ENCODE measurements around the gene REXO5. TPM values are rescaled to one million over a fixed set of nuclear protein-coding genes. Genes with fewer than 3 reads are reported as not detected.
A peak's percentile ranks its signal among the peaks of the same experiment; 100 is the strongest.

Gene REXO5
- total RNA-seq, 1 experiment from 2014 or later: 6.7 TPM

GRCh38 chr16:20897253-20897897, 91.0 kb downstream of the REXO5 start:
- Histone ChIP-seq H2BK120ac (ENCODE audit: low read depth, low read length, poor library complexity, severe bottlenecking) (no peak overlapping the region), H2BK15ac (ENCODE audit: low read depth, low read length) (no peak overlapping the region), H4K20me1 (ENCODE audit: control insufficient read depth, insufficient read depth, insufficient read length) (no peaks in the 10 kb centered on the region), H3K27me3 (ENCODE audit: insufficient read depth, low read length) (no peaks in the 10 kb centered on the region), H4K91ac (ENCODE audit: insufficient read length, low read depth, low read length) (no peak overlapping the region), H3K79me2 (ENCODE audit: insufficient read depth, low read length) (peaks cover 17% of the 10 kb centered on the region; the same call in 1 of the 2 replicates), H3K4me2 (ENCODE audit: insufficient read depth, insufficient read length, low read length) (no peak overlapping the region), H3K56ac (ENCODE audit: insufficient read length, low read depth, low read length) (no peak overlapping the region), H3K4ac (ENCODE audit: low read depth, low read length) (no peak overlapping the region), H3K79me1 (ENCODE audit: insufficient read depth, low read depth, low read length, poor library complexity, severe bottlenecking) (peaks cover 5% of the 10 kb centered on the region), H3K27ac (ENCODE audit: insufficient read length, low read depth, low read length) (no peak overlapping the region), H2BK12ac (ENCODE audit: insufficient read length, low read depth, low read length) (no peak overlapping the region), H4K5ac (ENCODE audit: insufficient read length, low read depth, low read length) (no peak overlapping the region), H3K9ac (ENCODE audit: extremely low read depth, insufficient read length, low read length) (no peak overlapping the region), H3K23me2 (ENCODE audit: insufficient read length, low read depth, low read length, poor library complexity, severe bottlenecking) (peaks cover 14% of the 10 kb centered on the region), H3K23ac (ENCODE audit: insufficient read length, low read depth, low read length) (no peak overlapping the region), H3K4me1 (ENCODE audit: insufficient read depth, low read length) (no peaks in the 10 kb centered on the region), H4K8ac (replicated peaks; ENCODE audit: insufficient read length, low read depth, low read length) (no peak overlapping the region), H3K18ac (ENCODE audit: insufficient read length, low read depth, low read length) (no peak overlapping the region), H3K9me3 (ENCODE audit: control insufficient read depth, low read depth, low read length) (no peaks in the 10 kb centered on the region), H2BK20ac (ENCODE audit: low read depth, low read length, poor library complexity, severe bottlenecking) (no peak overlapping the region), H2BK5ac (ENCODE audit: insufficient read length, low read length) (no peak overlapping the region), H2AK5ac (ENCODE audit: insufficient read length, low read length) (no peak overlapping the region), H2AFZ (ENCODE audit: low read length) (no peak overlapping the region), H3K14ac (ENCODE audit: insufficient read depth, low read length) (no peak overlapping the region), H3T11ph (ENCODE audit: low read length) (no peak overlapping the region)
- Mint-ChIP-seq H3K4me3 (peak overlapping the region in 1 of 2 experiments; percentile 17; a peak in 1 of 5 replicates), H3K27ac (peak overlapping the region in 1 of 3 experiments; percentile 46; a peak in 1 of 7 replicates), H3K4me1 (peaks cover 27 to 32% of the 10 kb centered on the region in 2 experiments), H3K27me3 (ENCODE audit: low read depth) (no peaks in the 10 kb centered on the region), H3K9me3 (no peaks in the 10 kb centered on the region; a peak in 1 of 5 replicates), H3K36me3 (ENCODE audit: insufficient read depth in 1 of 3, low read depth in 3 of 3) (peaks cover 9 to 30% (median 14%) of the 10 kb centered on the region in 3 experiments; a peak in 6 of 7 replicates)
- no peak for DNase-seq
- no CpG with 5 or more reads among the region's 4 CpGs for WGBS (ENCODE audit: extremely low coverage, insufficient read length, low lambda C conversion rate)
- no peak for TF ChIP-seq CTCF (conservative IDR thresholded peaks at IDR 0.05)

Data from H9 (cell line).